Astrocyte of the spinal cord (primary cell): ENCODE data around the gene SRRM2.

Source experiments
- DNase-seq: peaks from one replicate; pipeline ENCODE4 v3.0.0; 2011; ENCODE audit warnings: low read depth, low spot score
- H3K4me3 ChIP-seq: 2 replicates; pipeline ENCODE4 v1.5.1; 2011; ENCODE audit warnings: low read depth, mild to moderate bottlenecking, low read length, moderate library complexity
- CTCF ChIP-seq: IDR thresholded peaks from 2 replicates; pipeline ENCODE4 v1.5.1; 2012; ENCODE audit warnings: low read depth, mild to moderate bottlenecking, low read length, inconsistent platforms
- in situ Hi-C: cut with HindIII; loops from 2 replicates; pipeline ENCODE4 v1.10.0; 2017; ENCODE audit warnings: low sequenced_read_pairs

The SRRM2 gene

GRCh38 chr16:2753733-2754020 is 1.2 kb downstream of the SRRM2 start:
- TF ChIP-seq CTCF, result peak; percentile 5
- H3K4me3 ChIP-seq, result peak overlapping the region; percentile 64
- in situ Hi-C loops, result no loop called here
- DNase-seq, result no peak

GRCh38 chr16:2755158-2755557 is 2.7 kb downstream of the SRRM2 start:
- no peak for DNase-seq
- TF ChIP-seq CTCF, result no peak
- in situ Hi-C loops, result no loop called here
- no peak overlapping the region for H3K4me3 ChIP-seq

- TF ChIP-seq CTCF, result no peak
- in situ Hi-C loops, result no loop called here
- no peak for DNase-seq
- no peak overlapping the region for H3K4me3 ChIP-seq
Observed at GRCh38 chr16:2756288-2757015, 4.0 kb downstream of the SRRM2 start.

GRCh38 chr16:2757344-2757743 is 4.9 kb downstream of the SRRM2 start:
- TF ChIP-seq CTCF, result no peak
- in situ Hi-C loops, result no loop called here
- no peak for DNase-seq
- no peak overlapping the region for H3K4me3 ChIP-seq

- in situ Hi-C loops, result no loop called here
- no peak for DNase-seq
- no peak for TF ChIP-seq CTCF
Observed at GRCh38 chr16:2761472-2761871, 9.0 kb downstream of the SRRM2 start.

GRCh38 chr16:2761886-2762583 is 9.6 kb downstream of the SRRM2 start:
- no peak for TF ChIP-seq CTCF
- DNase-seq, result no peak
- H3K4me3 ChIP-seq, result no peak overlapping the region
- in situ Hi-C loops, result no loop called here

More at GRCh38 chr16:2761472-2761871, 9.0 kb downstream of the SRRM2 start:
- no peak overlapping the region for H3K4me3 ChIP-seq
